ENCODE results near the gene PACSIN1. TPM values are rescaled to one million over a fixed set of nuclear protein-coding genes. Genes with fewer than 3 reads are reported as not detected.

Gene PACSIN1, protein sequence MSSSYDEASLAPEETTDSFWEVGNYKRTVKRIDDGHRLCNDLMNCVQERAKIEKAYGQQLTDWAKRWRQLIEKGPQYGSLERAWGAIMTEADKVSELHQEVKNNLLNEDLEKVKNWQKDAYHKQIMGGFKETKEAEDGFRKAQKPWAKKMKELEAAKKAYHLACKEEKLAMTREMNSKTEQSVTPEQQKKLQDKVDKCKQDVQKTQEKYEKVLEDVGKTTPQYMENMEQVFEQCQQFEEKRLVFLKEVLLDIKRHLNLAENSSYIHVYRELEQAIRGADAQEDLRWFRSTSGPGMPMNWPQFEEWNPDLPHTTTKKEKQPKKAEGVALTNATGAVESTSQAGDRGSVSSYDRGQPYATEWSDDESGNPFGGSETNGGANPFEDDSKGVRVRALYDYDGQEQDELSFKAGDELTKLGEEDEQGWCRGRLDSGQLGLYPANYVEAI
- total RNA-seq = 1 to 10 TPM; 5.6 to 6.3 TPM

DNA sequence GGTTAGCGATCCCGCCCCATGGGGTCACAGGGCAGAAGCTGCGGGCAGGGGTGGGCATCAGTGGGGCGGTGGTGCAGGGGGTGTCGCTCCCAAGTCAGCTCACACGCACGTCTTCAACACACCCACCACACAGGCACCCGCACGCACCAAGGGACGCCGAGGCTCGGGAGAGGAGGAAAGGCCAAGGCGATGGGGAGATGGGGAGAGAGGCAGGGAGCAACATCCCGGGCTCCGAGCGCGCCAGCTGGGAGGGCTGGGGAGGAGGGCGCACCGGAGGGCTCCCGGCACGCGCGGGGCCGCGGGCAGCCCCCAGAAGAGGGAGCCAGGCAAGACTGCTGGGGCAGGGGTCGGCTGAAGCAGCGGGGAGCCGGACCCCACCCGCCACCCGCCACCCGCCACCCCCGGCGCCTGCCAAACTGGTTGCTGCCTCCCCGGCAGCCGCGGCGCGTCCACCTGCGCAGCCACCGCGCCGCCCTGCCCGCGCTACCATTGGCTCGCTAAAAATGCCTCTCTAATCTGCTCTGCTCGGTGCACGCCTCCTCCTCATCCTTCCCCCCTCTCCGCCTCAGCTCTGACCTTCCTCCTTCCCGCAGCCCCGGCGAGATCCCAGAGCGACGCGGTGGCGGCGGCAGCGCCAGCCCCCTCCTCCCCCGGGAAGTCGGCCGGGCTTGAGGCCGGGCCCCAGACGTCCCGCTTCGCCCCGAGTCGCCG lies at the start of gene PACSIN1:
Gene PACSIN1 (plus strand): TSS at position 546 of the 711 bp plus-strand sequence. CDS start 60,230 bp downstream, outside the sequence.
- Histone ChIP-seq H3K27me3 (no peaks in the 10 kb centered on the region), H3K4me3 (peak within 1 kb of the TSS; percentile 33 to 55), H3K4me1 (peaks cover 0 to 15% of the 10 kb centered on the region in 2 donors), H3K27ac (no peak within 1 kb of the TSS), H3K9me3 (no peaks in the 10 kb centered on the region), H3K36me3 (no peaks in the 10 kb centered on the region)
- no peak for DNase-seq (ENCODE audit: low spot score)
- TF ChIP-seq, protein P1, sequence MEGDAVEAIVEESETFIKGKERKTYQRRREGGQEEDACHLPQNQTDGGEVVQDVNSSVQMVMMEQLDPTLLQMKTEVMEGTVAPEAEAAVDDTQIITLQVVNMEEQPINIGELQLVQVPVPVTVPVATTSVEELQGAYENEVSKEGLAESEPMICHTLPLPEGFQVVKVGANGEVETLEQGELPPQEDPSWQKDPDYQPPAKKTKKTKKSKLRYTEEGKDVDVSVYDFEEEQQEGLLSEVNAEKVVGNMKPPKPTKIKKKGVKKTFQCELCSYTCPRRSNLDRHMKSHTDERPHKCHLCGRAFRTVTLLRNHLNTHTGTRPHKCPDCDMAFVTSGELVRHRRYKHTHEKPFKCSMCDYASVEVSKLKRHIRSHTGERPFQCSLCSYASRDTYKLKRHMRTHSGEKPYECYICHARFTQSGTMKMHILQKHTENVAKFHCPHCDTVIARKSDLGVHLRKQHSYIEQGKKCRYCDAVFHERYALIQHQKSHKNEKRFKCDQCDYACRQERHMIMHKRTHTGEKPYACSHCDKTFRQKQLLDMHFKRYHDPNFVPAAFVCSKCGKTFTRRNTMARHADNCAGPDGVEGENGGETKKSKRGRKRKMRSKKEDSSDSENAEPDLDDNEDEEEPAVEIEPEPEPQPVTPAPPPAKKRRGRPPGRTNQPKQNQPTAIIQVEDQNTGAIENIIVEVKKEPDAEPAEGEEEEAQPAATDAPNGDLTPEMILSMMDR (IDR thresholded peaks at IDR 0.05) = no peak

- DNase-seq (ENCODE audit: low spot score) = no peak
- Histone ChIP-seq H3K36me3 (peaks cover 59% of the 10 kb centered on the region), H3K4me3 (no peak overlapping the region), H3K9me3 (no peaks in the 10 kb centered on the region), H3K27me3 (no peaks in the 10 kb centered on the region), H3K27ac (no peak overlapping the region), H3K4me1 (peaks cover 0 to 8% of the 10 kb centered on the region in 2 donors)
- TF ChIP-seq, protein P1 (IDR thresholded peaks at IDR 0.05) = no peak
These were observed 49.0 kb upstream of the PACSIN1 start for GRCh38 chr6:34416877-34417371.

GRCh38 chr6:34418367-34418766 lies 47.5 kb upstream of the PACSIN1 start:
- no peaks in the 10 kb centered on the region for H3K27me3 ChIP-seq
- H3K36me3 ChIP-seq = peaks cover 73% of the 10 kb centered on the region
- no peaks in the 10 kb centered on the region for H3K9me3 ChIP-seq
- H3K4me3 ChIP-seq = no peak overlapping the region
- no peak overlapping the region for H3K27ac ChIP-seq
- TF ChIP-seq, protein P1 (IDR thresholded peaks at IDR 0.05) = no peak
- H3K4me1 ChIP-seq = peaks cover 0 to 8% of the 10 kb centered on the region in 2 donors
- DNase-seq (ENCODE audit: low spot score) = no peak

GRCh38 chr6:34423254-34423653 lies 42.6 kb upstream of the PACSIN1 start:
- Histone ChIP-seq H3K27me3 (no peaks in the 10 kb centered on the region), H3K4me1 (peaks cover 0 to 10% of the 10 kb centered on the region in 2 donors), H3K36me3 (peaks cover 65% of the 10 kb centered on the region), H3K9me3 (no peaks in the 10 kb centered on the region), H3K27ac (no peak overlapping the region), H3K4me3 (no peak overlapping the region)
- DNase-seq (ENCODE audit: low spot score) = no peak
- TF ChIP-seq, protein P1 (IDR thresholded peaks at IDR 0.05) = no peak

DNA sequence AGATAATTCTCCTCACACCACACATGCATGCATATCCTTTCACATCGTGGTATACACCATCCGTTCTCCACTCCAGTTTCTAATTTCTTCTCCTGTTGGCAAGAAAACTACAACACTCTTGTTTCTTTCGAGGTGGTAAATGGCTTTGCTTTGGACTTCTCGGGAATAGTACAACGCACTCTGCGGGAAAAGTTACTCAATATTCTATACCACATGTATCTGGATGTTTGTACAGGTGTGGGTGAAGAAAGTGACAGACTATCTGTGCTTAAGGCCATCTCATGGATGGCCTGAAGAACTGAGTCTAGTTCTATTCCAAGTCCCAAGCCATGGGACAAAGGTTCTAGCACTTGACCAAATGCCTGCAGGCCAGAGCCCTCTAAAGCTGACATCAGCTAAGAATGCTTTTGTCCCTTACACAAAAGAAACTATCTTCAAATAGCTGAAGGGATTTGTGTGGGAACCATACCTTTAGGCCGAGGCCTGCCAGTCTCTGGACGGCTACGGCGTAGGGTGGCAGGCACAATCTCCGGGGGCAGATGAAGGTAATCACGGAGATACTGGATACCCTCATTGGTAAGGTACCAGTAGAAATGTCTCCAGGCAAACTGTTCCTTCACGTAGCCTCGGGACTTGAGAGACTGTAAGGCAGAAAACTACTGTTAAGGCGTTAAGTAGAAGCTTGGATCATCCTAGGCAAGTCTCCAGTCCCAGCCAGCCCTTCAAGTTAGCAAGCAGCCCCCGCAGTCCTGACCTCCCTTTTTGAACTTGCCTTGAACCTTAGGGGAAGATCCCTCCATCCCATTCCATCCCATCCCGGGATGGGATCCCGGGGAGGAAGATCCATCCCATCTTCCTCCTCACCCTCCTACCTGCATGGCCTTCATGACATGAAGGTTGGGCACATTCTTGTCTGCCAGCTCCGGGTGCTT lies 41.4 kb upstream of the PACSIN1 start:
- no peak for DNase-seq (ENCODE audit: low spot score)
- H3K27me3 ChIP-seq = no peaks in the 10 kb centered on the region
- H3K4me3 ChIP-seq = peak overlapping the region; percentile 70 to 72
- peak overlapping the region; percentile 83 to 91 for H3K27ac ChIP-seq
- peaks cover 53% of the 10 kb centered on the region for H3K36me3 ChIP-seq
- H3K4me1 ChIP-seq = peaks cover 0 to 10% of the 10 kb centered on the region in 2 donors
- TF ChIP-seq, protein P1 (IDR thresholded peaks at IDR 0.05) = no peak
- H3K9me3 ChIP-seq = no peaks in the 10 kb centered on the region
